HepG2 (cell line): Measurements from ENCODE around the gene MT1M. TPM values are rescaled to one million over a fixed set of nuclear protein-coding genes. Genes with fewer than 3 reads are reported as not detected.

Experiments
- BORCS8-MEF2B ChIP-seq: sonication (generic); formaldehyde crosslinking; IDR thresholded peaks from 2 replicates; pipeline ENCODE4 v1.8.0; 2022; ENCODE audit warnings: mild to moderate bottlenecking, missing genetic modification reagents
- BRD4 ChIP-seq: sonication (generic); formaldehyde crosslinking; IDR thresholded peaks from 2 replicates; pipeline ENCODE4 v1.4.0; 2020; ENCODE audit warnings: missing genetic modification reagents
- EEA1 ChIP-seq: sonication (generic); formaldehyde crosslinking; IDR thresholded peaks from 2 replicates; pipeline ENCODE4 v1.5.1; 2020; ENCODE audit warnings: mild to moderate bottlenecking, missing genetic modification reagents, borderline replicate concordance
- ETV5 ChIP-seq: IDR thresholded peaks from 2 replicates; pipeline ENCODE4 v1.6.1; 2018; ENCODE audit warnings: missing biosample characterization, missing genetic modification reagents, inconsistent platforms, borderline replicate concordance
- GZF1 ChIP-seq: sonication (generic); formaldehyde crosslinking; IDR thresholded peaks from 2 replicates; pipeline ENCODE4 v1.5.1; 2020; ENCODE audit warnings: mild to moderate bottlenecking, missing genetic modification reagents
- MXI1 ChIP-seq: IDR thresholded peaks from 3 replicates; pipeline ENCODE4 v1.6.1; 2012; ENCODE audit warnings: low read depth, low read length, inconsistent platforms, borderline replicate concordance
- PREB ChIP-seq: sonication (generic); formaldehyde crosslinking; IDR thresholded peaks from 2 replicates; pipeline ENCODE4 v1.4.0; 2020; ENCODE audit warnings: missing genetic modification reagents
- SMAD3 ChIP-seq: sonication (generic); formaldehyde crosslinking; IDR thresholded peaks from 2 replicates; pipeline ENCODE4 v1.4.0; 2020; ENCODE audit warnings: missing genetic modification reagents
- SP1 ChIP-seq, 2 experiments: fragments of 450-650 bp in 1 of 2; sonication (generic) in 1 of 2; formaldehyde crosslinking in 1 of 2; IDR thresholded peaks; 2 replicates each; pipeline versions ENCODE4 v1.4.0 to v1.6.1; 2016 to 2020; ENCODE audit warnings: missing genetic modification reagents in 1 of 2
- THRA ChIP-seq: sonication (generic); formaldehyde crosslinking; IDR thresholded peaks from 2 replicates; pipeline ENCODE4 v1.4.0; 2020; ENCODE audit warnings: missing genetic modification reagents, borderline replicate concordance
- ZBTB7A ChIP-seq: sonication (generic); formaldehyde crosslinking; IDR thresholded peaks from 2 replicates; pipeline ENCODE4 v1.8.0; 2022; ENCODE audit warnings: mild to moderate bottlenecking, missing genetic modification reagents
- ZNF224 ChIP-seq: sonication (generic); formaldehyde crosslinking; IDR thresholded peaks from 2 replicates; pipeline ENCODE4 v1.5.0; 2020; ENCODE audit warnings: mild to moderate bottlenecking, missing genetic modification reagents
- ZNF567 ChIP-seq: sonication (generic); formaldehyde crosslinking; IDR thresholded peaks from 2 replicates; pipeline ENCODE4 v1.8.1; 2023; ENCODE audit warnings: mild to moderate bottlenecking, missing genetic modification reagents, borderline replicate concordance
- ZNF616 ChIP-seq: sonication (generic); formaldehyde crosslinking; IDR thresholded peaks from 2 replicates; pipeline ENCODE4 v1.5.0; 2020; ENCODE audit warnings: low read depth, mild to moderate bottlenecking, missing genetic modification reagents
- ZNF879 ChIP-seq: sonication (generic); formaldehyde crosslinking; IDR thresholded peaks from 2 replicates; pipeline ENCODE4 v1.8.1; 2023; ENCODE audit warnings: missing genetic modification reagents
- polyA plus RNA-seq, 8 experiments: library from polyadenylated mRNA; depleted of rRNA in 3 of 8; stranded (reverse) in 7 of 8; unstranded in 1 of 8; fragments of >200 nt; fragmentation: Illumina TruSeq in 4 of 8; extraction: Trizol in 4 of 8; gene quantifications; 2 replicates each; pipeline versions ENCODE4 v1.2.1 to v1.2.3, GENCODE V29; 2011 to 2016; ENCODE audit warnings: low read depth in 4 of 8, missing spikeins in 1 of 8, mixed read lengths in 1 of 8; ENCODE audit not compliant: insufficient read depth in 1 of 8
- total RNA-seq, 5 experiments: library from RNA; depleted of rRNA; stranded (reverse); fragments of >200 nt; fragmentation: Illumina TruSeq; extraction: Trizol; gene quantifications; 2 replicates each; pipeline ENCODE4 v1.2.3, GENCODE V29; 2016; ENCODE audit warnings: low read depth in 1 of 5
- TF ChIP-seq, protein P1 (sequence below): sonication (generic); formaldehyde crosslinking; conservative IDR thresholded peaks from 2 replicates; pipeline ENCODE4 v1.4.0; 2020; ENCODE audit warnings: mild to moderate bottlenecking, missing genetic modification reagents, moderate library complexity
- TF ChIP-seq, protein P2 (sequence below): sonication (generic); formaldehyde crosslinking; IDR thresholded peaks from 2 replicates; pipeline ENCODE4 v1.9.0; 2021; ENCODE audit warnings: missing genetic modification reagents, borderline replicate concordance

Gene MT1M
- total and polyA plus RNA-seq, 2 of the 13 experiments (the other 11 are each of a cell fraction or from before 2014, with no cell fraction given) = 4.6 TPM; not detected in 1

DNA sequence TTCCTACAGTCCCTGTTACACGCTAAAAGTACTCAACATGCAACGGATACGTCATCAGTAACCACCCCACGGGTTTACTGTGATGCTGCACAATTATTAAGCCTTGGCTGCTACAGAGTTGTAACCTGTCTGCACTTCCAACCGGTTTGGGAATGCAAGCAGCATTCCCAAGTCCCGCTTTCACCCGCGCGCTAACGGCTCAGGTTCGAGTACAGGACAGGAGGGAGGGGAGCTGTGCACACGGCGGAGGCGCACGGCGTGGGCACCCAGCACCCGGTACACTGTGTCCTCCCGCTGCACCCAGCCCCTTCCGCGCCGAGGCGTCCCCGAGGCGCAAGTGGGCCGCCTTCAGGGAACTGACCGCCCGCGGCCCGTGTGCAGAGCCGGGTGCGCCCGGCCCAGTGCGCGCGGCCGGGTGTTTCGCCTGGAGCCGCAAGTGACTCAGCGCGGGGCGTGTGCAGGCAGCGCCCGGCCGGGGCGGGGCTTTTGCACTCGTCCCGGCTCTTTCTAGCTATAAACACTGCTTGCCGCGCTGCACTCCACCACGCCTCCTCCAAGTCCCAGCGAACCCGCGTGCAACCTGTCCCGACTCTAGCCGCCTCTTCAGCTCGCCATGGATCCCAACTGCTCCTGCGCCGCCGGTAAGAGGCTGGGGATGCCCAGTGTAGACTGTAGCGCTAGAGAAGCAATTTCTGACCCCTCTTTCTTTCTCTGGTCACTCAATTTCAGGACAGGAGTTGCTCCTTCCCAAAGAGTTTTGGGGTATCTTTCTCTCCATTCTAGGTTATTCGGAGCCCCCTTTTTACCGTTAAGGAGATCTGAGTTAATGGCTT, 24.2 kb upstream of the MT1M start, which contains the start of gene MT2A (continued):
- TF ChIP-seq ZNF567 (peak; percentile 79), GZF1 (peak; percentile 53; the same call in 1 of the 2 replicates), THRA (no peak; the same call in 1 of the 2 replicates), ETV5 (CRISPR knock-in tag) (peak; percentile 41; the same call in 1 of the 2 replicates), PREB (CRISPR knock-in tag) (no peak), MXI1 (peak; percentile 96; the same call in 2 of the 3 replicates), EEA1 (CRISPR knock-in tag) (0 out of 2 replicates have a peak, but pooled peaks have one; percentile 73), ZNF224 (CRISPR knock-in tag) (peak; percentile 63; the same call in 1 of the 2 replicates), ZBTB7A (CRISPR knock-in tag) (peak; percentile 61), SMAD3 (no peak; the same call in 1 of the 2 replicates), BRD4 (CRISPR knock-in tag) (peak; percentile 97), BORCS8-MEF2B (CRISPR knock-in tag) (peak; percentile 71; the same call in 1 of the 2 replicates), ZNF879 (no peak; the same call in 1 of the 2 replicates), SP1 (IDR thresholded peaks at IDR 0.05) (no peak), SP1 (CRISPR knock-in tag; IDR thresholded peaks at IDR 0.05) (peak; percentile 67; the same call in 1 of the 2 replicates), ZNF616 (peak; percentile 72)
- TF ChIP-seq, protein P1, sequence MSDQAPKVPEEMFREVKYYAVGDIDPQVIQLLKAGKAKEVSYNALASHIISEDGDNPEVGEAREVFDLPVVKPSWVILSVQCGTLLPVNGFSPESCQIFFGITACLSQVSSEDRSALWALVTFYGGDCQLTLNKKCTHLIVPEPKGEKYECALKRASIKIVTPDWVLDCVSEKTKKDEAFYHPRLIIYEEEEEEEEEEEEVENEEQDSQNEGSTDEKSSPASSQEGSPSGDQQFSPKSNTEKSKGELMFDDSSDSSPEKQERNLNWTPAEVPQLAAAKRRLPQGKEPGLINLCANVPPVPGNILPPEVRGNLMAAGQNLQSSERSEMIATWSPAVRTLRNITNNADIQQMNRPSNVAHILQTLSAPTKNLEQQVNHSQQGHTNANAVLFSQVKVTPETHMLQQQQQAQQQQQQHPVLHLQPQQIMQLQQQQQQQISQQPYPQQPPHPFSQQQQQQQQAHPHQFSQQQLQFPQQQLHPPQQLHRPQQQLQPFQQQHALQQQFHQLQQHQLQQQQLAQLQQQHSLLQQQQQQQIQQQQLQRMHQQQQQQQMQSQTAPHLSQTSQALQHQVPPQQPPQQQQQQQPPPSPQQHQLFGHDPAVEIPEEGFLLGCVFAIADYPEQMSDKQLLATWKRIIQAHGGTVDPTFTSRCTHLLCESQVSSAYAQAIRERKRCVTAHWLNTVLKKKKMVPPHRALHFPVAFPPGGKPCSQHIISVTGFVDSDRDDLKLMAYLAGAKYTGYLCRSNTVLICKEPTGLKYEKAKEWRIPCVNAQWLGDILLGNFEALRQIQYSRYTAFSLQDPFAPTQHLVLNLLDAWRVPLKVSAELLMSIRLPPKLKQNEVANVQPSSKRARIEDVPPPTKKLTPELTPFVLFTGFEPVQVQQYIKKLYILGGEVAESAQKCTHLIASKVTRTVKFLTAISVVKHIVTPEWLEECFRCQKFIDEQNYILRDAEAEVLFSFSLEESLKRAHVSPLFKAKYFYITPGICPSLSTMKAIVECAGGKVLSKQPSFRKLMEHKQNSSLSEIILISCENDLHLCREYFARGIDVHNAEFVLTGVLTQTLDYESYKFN (CRISPR knock-in tag) = peak; percentile 57
- TF ChIP-seq, protein P2, sequence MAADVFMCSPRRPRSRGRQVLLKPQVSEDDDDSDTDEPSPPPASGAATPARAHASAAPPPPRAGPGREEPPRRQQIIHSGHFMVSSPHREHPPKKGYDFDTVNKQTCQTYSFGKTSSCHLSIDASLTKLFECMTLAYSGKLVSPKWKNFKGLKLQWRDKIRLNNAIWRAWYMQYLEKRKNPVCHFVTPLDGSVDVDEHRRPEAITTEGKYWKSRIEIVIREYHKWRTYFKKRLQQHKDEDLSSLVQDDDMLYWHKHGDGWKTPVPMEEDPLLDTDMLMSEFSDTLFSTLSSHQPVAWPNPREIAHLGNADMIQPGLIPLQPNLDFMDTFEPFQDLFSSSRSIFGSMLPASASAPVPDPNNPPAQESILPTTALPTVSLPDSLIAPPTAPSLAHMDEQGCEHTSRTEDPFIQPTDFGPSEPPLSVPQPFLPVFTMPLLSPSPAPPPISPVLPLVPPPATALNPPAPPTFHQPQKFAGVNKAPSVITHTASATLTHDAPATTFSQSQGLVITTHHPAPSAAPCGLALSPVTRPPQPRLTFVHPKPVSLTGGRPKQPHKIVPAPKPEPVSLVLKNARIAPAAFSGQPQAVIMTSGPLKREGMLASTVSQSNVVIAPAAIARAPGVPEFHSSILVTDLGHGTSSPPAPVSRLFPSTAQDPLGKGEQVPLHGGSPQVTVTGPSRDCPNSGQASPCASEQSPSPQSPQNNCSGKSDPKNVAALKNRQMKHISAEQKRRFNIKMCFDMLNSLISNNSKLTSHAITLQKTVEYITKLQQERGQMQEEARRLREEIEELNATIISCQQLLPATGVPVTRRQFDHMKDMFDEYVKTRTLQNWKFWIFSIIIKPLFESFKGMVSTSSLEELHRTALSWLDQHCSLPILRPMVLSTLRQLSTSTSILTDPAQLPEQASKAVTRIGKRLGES (CRISPR knock-in tag) = 0 out of 2 replicates have a peak, but pooled peaks have one; percentile 7
